Astrocyte (in vitro differentiated cells and primary cell): ENCODE results near the gene GRM7. TPM values are rescaled to one million over a fixed set of nuclear protein-coding genes. Genes with fewer than 3 reads are reported as not detected.

ENCODE experiments used
- DNase-seq: peaks from one replicate; pipeline ENCODE4 v3.0.0-alpha.2; 2010; ENCODE audit warnings: low read depth
- FAIRE-seq: peaks from 2 replicates; lab custom pipeline; 2011; peaks lifted over from hg19 to GRCh38; lab: Jason Lieb, UNC
- H2AFZ ChIP-seq: 2 replicates; pipeline ENCODE4 v1.6.0; 2012; ENCODE audit warnings: low read depth, low read length, inconsistent platforms
- H3K27ac ChIP-seq: 2 replicates; pipeline ENCODE4 v1.5.1; 2011; ENCODE audit warnings: low read depth, low read length, inconsistent platforms
- H3K27me3 ChIP-seq: 2 replicates; pipeline ENCODE4 v1.6.0; 2011; ENCODE audit warnings: low read length, inconsistent platforms; ENCODE audit not compliant: insufficient read depth
- H3K36me3 ChIP-seq: 2 replicates; pipeline ENCODE4 v1.5.1; 2011; ENCODE audit warnings: low read length, inconsistent platforms; ENCODE audit not compliant: insufficient read depth
- H3K4me1 ChIP-seq: 2 replicates; pipeline ENCODE4 v1.5.1; 2011; ENCODE audit warnings: low read length, inconsistent platforms; ENCODE audit not compliant: insufficient read depth
- H3K4me2 ChIP-seq: 2 replicates; pipeline ENCODE4 v1.6.0; 2012; ENCODE audit warnings: low read length, inconsistent platforms
- H3K4me3 ChIP-seq: 2 replicates; pipeline ENCODE4 v1.5.1; 2011; ENCODE audit warnings: low read depth, mild to moderate bottlenecking, low read length, inconsistent platforms; ENCODE audit not compliant: insufficient read depth
- H3K79me2 ChIP-seq: 2 replicates; pipeline ENCODE4 v1.6.0; 2012; ENCODE audit warnings: mild to moderate bottlenecking, low read length, inconsistent platforms; ENCODE audit not compliant: insufficient read depth
- H3K9ac ChIP-seq: 2 replicates; pipeline ENCODE4 v1.6.0; 2012; ENCODE audit warnings: mild to moderate bottlenecking, low read length, inconsistent platforms
- H3K9me3 ChIP-seq: 2 replicates; pipeline ENCODE4 v1.5.1; 2012; ENCODE audit warnings: low read depth, mild to moderate bottlenecking, low read length, inconsistent platforms; ENCODE audit not compliant: insufficient read depth
- H4K20me1 ChIP-seq: 2 replicates; pipeline ENCODE4 v1.6.0; 2012; ENCODE audit warnings: low read length, inconsistent platforms; ENCODE audit not compliant: insufficient read depth
- H3K27ac Mint-ChIP-seq: one replicate; pipeline ENCODE4 v1.8.0; 2021; ENCODE audit warnings: mild to moderate bottlenecking, mixed read lengths; ENCODE audit not compliant: unreplicated experiment
- H3K27me3 Mint-ChIP-seq: one replicate; pipeline ENCODE4 v1.8.0; 2021; ENCODE audit warnings: low read depth, mixed read lengths; ENCODE audit not compliant: unreplicated experiment
- H3K36me3 Mint-ChIP-seq: one replicate; pipeline ENCODE4 v1.8.0; 2021; ENCODE audit warnings: low read depth, mixed read lengths; ENCODE audit not compliant: unreplicated experiment
- H3K4me1 Mint-ChIP-seq: one replicate; pipeline ENCODE4 v1.8.0; 2021; ENCODE audit warnings: low read depth, mixed read lengths; ENCODE audit not compliant: unreplicated experiment
- H3K4me3 Mint-ChIP-seq: one replicate; pipeline ENCODE4 v1.8.0; 2021; ENCODE audit warnings: mild to moderate bottlenecking, moderate library complexity, mixed read lengths; ENCODE audit not compliant: unreplicated experiment
- H3K9me3 Mint-ChIP-seq: one replicate; pipeline ENCODE4 v1.8.0; 2021; ENCODE audit warnings: mild to moderate bottlenecking, mixed read lengths; ENCODE audit not compliant: unreplicated experiment
- EZH2 ChIP-seq: IDR thresholded peaks from 2 replicates; pipeline ENCODE4 v1.6.1; 2012; ENCODE audit warnings: mild to moderate bottlenecking, low read length, inconsistent platforms; ENCODE audit not compliant: insufficient read depth
- total RNA-seq: library from RNA; stranded (reverse); gene quantifications from 2 replicates; pipeline ENCODE4 v1.2.1, GENCODE V29; 2021
- TF ChIP-seq, protein P1 (sequence below): IDR thresholded peaks from 2 replicates; pipeline ENCODE4 v1.5.1; 2011; ENCODE audit warnings: low read depth, mild to moderate bottlenecking, inconsistent platforms, low read length, moderate library complexity; ENCODE audit not compliant: insufficient read depth

The GRM7 gene
- total RNA-seq, 1 donor from 2014 or later: not detected

DNA sequence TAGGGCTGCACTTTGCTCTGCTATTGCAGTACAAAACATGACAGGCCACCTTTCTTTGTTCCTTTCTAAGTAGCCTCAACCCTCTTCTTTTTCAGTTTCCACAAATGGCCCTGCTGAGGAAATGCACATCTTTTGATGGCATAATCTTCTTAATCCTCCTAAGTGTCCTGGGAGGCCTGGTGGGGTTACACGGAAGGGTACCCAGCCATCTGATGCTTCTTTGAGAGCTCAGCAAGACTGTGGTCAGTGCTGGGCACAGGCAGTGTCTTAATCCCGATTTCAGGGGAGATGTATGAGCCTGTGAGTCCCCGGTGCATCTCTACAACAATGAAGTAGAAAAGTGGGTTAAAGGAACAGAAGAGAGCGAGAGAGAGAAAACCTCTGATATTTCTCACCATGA is 404.8 kb downstream of the GRM7 start:
- no peak overlapping the region for H2AFZ ChIP-seq
- FAIRE-seq (no peak), DNase-seq (no peak)
- no peaks in the 10 kb centered on the region for H3K79me2 ChIP-seq
- peaks cover 8% of the 10 kb centered on the region for H3K9me3 Mint-ChIP-seq
- no peaks in the 10 kb centered on the region for H3K4me1 ChIP-seq
- no peak overlapping the region for H3K9ac ChIP-seq
- no peak overlapping the region for H3K27ac ChIP-seq
- H3K4me1 Mint-ChIP-seq: no peaks in the 10 kb centered on the region
- no peak overlapping the region for H3K27ac Mint-ChIP-seq
- H3K4me2 ChIP-seq: no peak overlapping the region
- no peaks in the 10 kb centered on the region for H3K9me3 ChIP-seq
- H3K27me3 Mint-ChIP-seq: peaks cover 3% of the 10 kb centered on the region
- no peaks in the 10 kb centered on the region for H3K36me3 Mint-ChIP-seq
- no peaks in the 10 kb centered on the region for H3K36me3 ChIP-seq
- no peaks in the 10 kb centered on the region for H3K27me3 ChIP-seq
- TF ChIP-seq, protein P1, sequence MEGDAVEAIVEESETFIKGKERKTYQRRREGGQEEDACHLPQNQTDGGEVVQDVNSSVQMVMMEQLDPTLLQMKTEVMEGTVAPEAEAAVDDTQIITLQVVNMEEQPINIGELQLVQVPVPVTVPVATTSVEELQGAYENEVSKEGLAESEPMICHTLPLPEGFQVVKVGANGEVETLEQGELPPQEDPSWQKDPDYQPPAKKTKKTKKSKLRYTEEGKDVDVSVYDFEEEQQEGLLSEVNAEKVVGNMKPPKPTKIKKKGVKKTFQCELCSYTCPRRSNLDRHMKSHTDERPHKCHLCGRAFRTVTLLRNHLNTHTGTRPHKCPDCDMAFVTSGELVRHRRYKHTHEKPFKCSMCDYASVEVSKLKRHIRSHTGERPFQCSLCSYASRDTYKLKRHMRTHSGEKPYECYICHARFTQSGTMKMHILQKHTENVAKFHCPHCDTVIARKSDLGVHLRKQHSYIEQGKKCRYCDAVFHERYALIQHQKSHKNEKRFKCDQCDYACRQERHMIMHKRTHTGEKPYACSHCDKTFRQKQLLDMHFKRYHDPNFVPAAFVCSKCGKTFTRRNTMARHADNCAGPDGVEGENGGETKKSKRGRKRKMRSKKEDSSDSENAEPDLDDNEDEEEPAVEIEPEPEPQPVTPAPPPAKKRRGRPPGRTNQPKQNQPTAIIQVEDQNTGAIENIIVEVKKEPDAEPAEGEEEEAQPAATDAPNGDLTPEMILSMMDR: no peak
- TF ChIP-seq EZH2: no peak
- H3K4me3 Mint-ChIP-seq: no peak overlapping the region
- no peak overlapping the region for H3K4me3 ChIP-seq
- no peaks in the 10 kb centered on the region for H4K20me1 ChIP-seq

DNA sequence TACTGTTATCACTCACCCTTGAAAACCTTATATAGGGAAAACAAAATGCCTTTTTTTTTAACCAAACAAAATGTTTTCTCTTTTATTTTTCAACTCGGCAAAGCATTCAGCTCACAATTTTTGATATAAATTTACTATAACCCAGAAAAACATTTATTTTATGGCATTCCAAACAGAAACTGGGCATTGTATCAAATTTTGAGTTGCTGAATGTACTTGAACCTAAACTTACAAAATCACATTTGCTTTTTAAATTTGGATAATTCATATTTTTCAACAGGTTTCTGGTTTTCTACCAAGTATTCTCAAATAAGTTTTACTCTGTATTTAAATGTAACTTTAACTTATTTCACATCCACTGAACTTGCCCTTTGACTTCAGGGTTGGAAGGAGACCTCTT is 405.6 kb downstream of the GRM7 start:
- TF ChIP-seq, protein P1: no peak
- no peak for TF ChIP-seq EZH2
- Mint-ChIP-seq H3K27me3 (peaks cover 3% of the 10 kb centered on the region), H3K4me1 (no peaks in the 10 kb centered on the region), H3K9me3 (peaks cover 8% of the 10 kb centered on the region), H3K36me3 (no peaks in the 10 kb centered on the region), H3K27ac (no peak overlapping the region), H3K4me3 (no peak overlapping the region)
- no peak overlapping the region for H3K27ac ChIP-seq
- H3K9ac ChIP-seq: no peak overlapping the region
- H3K4me1 ChIP-seq: no peaks in the 10 kb centered on the region
- no peak overlapping the region for H3K4me2 ChIP-seq
- H3K36me3 ChIP-seq: no peaks in the 10 kb centered on the region
- FAIRE-seq (no peak), DNase-seq (no peak)
- H3K27me3 ChIP-seq: no peaks in the 10 kb centered on the region
- H3K9me3 ChIP-seq: no peaks in the 10 kb centered on the region
- no peaks in the 10 kb centered on the region for H3K79me2 ChIP-seq
- no peak overlapping the region for H2AFZ ChIP-seq
- no peaks in the 10 kb centered on the region for H4K20me1 ChIP-seq
- H3K4me3 ChIP-seq: no peak overlapping the region

DNA sequence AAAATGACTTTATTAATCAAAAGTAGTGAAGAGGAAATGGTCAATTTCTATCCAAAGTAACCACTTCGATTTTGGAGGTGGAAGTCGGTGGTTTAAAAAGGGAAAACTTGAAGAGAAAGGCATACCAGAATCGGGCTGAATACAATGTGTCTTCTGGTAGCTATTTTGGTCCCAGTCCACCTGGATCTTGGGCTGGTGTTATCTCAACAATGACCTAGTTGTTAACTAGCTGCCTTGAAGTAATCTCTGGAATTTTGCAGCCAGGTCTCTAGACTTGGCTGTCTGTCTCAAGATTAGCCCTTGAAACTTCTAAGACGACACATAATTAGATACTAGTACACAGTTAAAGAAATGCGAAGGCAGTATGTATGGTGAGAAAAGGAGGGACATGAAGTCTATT is 409.8 kb downstream of the GRM7 start:
- DNase-seq (no peak), FAIRE-seq (no peak)
- no peak overlapping the region for H3K4me2 ChIP-seq
- no peak overlapping the region for H3K4me3 Mint-ChIP-seq
- no peaks in the 10 kb centered on the region for H3K9me3 ChIP-seq
- H3K9ac ChIP-seq: no peak overlapping the region
- H3K4me1 Mint-ChIP-seq: no peaks in the 10 kb centered on the region
- H3K4me3 ChIP-seq: no peak overlapping the region
- H3K36me3 ChIP-seq: no peaks in the 10 kb centered on the region
- no peak overlapping the region for H2AFZ ChIP-seq
- TF ChIP-seq, protein P1: no peak
- TF ChIP-seq EZH2: no peak
- no peaks in the 10 kb centered on the region for H4K20me1 ChIP-seq
- no peaks in the 10 kb centered on the region for H3K27me3 Mint-ChIP-seq
- no peaks in the 10 kb centered on the region for H3K27me3 ChIP-seq
- H3K27ac ChIP-seq: no peak overlapping the region
- no peak overlapping the region for H3K27ac Mint-ChIP-seq
- H3K9me3 Mint-ChIP-seq: peaks cover 4% of the 10 kb centered on the region
- H3K36me3 Mint-ChIP-seq: no peaks in the 10 kb centered on the region
- H3K4me1 ChIP-seq: no peaks in the 10 kb centered on the region
- H3K79me2 ChIP-seq: no peaks in the 10 kb centered on the region
